ENCODE measurements around the gene DDX25. TPM values are rescaled to one million over a fixed set of nuclear protein-coding genes. Genes with fewer than 3 reads are reported as not detected.

Gene DDX25
- total and polyA plus RNA-seq, 2 of the 4 experiments (the other 2 are of a cell fraction), result under 0.01 TPM; not detected in 1

- no peak overlapping the region for H2BK120ac ChIP-seq (ENCODE audit: low read depth, low read length)
- no peaks in the 10 kb centered on the region for H3K4me1 ChIP-seq (ENCODE audit: control insufficient read depth, insufficient read depth, low read length)
- ChIA-PET POLR2A (ENCODE audit: unreplicated experiment) (no interaction called here), CTCF (interaction anchor here (0.6 kb wide), 2 partner anchors 262 to 273 kb away, joined by 4 to 5 read pairs; no protein-coding TSS in a partner anchor)
- no CpG with 5 or more reads among the region's 9 CpGs for WGBS, 2 experiments (ENCODE audit: extremely low coverage in 2 of 2, insufficient read length in 1 of 2)
- dilution Hi-C loops (cut with HindIII; ENCODE audit: low sequenced_read_pairs, unreplicated experiment), result loop anchor here (25.0 kb wide), 1 partner anchor 291 kb away; the partner anchor contains the start of genes FAM118B and RPUSD4
- no peak overlapping the region for H2BK5ac ChIP-seq (ENCODE audit: low read depth, low read length, poor library complexity, severe bottlenecking)
- H3K14ac ChIP-seq (replicated peaks; ENCODE audit: low read depth, low read length), result no peak overlapping the region
- H2BK20ac ChIP-seq (ENCODE audit: low read depth, low read length), result no peak overlapping the region
- intact Hi-C loops (cut with micrococcal nuclease), result no loop called here
- DNase-seq (no peak), ATAC-seq (ENCODE audit: low read depth) (no peak)
- no peak overlapping the region for H3K56ac ChIP-seq (ENCODE audit: extremely low read depth, insufficient read depth, low read length)
- no peak overlapping the region for H3K27ac ChIP-seq (ENCODE audit: insufficient read depth, low read length)
- no peaks in the 10 kb centered on the region for H3K9me3 ChIP-seq (ENCODE audit: control insufficient read depth, insufficient read depth, low read length)
- no peak overlapping the region for H3K4me2 ChIP-seq (ENCODE audit: low read depth, low read length)
- no peak overlapping the region for H2BK15ac ChIP-seq (ENCODE audit: low read depth, low read length)
- BruUV-seq (replicated peaks), result no TSS peak
- no peak overlapping the region for H3K23ac ChIP-seq (ENCODE audit: low read depth, low read length)
- H3K27me3 ChIP-seq (ENCODE audit: control insufficient read depth, insufficient read depth, low read length), result peaks cover 39% of the 10 kb centered on the region
- no peaks in the 10 kb centered on the region for H4K20me1 ChIP-seq (ENCODE audit: insufficient read depth, low read length)
- no peak overlapping the region for H3K9ac ChIP-seq (ENCODE audit: low read depth, low read length)
- H3K18ac ChIP-seq (ENCODE audit: low read depth, low read length), result no peak overlapping the region
- in situ Hi-C loops (cut with MboI; ENCODE audit: low sequenced_read_pairs), result no loop called here
- H3K9me1 ChIP-seq (ENCODE audit: insufficient read depth, low read length), result no peaks in the 10 kb centered on the region
- no peak overlapping the region for H2AK5ac ChIP-seq (ENCODE audit: low read depth, low read length)
- no peak overlapping the region for H3K4me3 ChIP-seq (ENCODE audit: insufficient read depth, low read depth, low read length)
- H4K5ac ChIP-seq (ENCODE audit: low read depth, low read length), result no peak overlapping the region
- H4K91ac ChIP-seq (ENCODE audit: insufficient read depth, low read depth, low read length), result no peak overlapping the region
- TF ChIP-seq MAZ (IDR thresholded peaks at IDR 0.05; ENCODE audit: borderline replicate concordance, low read depth, low read length) (no peak), FOS (IDR thresholded peaks at IDR 0.05; ENCODE audit: low read depth, low read length) (no peak), SMC3 (IDR thresholded peaks at IDR 0.05; ENCODE audit: low read depth, low read length) (no peak), USF2 (IDR thresholded peaks at IDR 0.05; ENCODE audit: low read depth, low read length) (no peak), CHD1 (IDR thresholded peaks at IDR 0.05; ENCODE audit: low read depth, low read length) (no peak), ELK1 (IDR thresholded peaks at IDR 0.05; ENCODE audit: borderline replicate concordance, low read depth, low read length) (no peak), POLR2A (IDR thresholded peaks at IDR 0.05; ENCODE audit: low read depth, low read length) (no peak), MXI1 (IDR thresholded peaks at IDR 0.05; ENCODE audit: borderline replicate concordance, low read depth, low read length) (no peak), RCOR1 (IDR thresholded peaks at IDR 0.05; ENCODE audit: insufficient replicate concordance, low read length) (no peak), CEBPB (IDR thresholded peaks at IDR 0.05; ENCODE audit: low read depth, low read length) (no peak), CTCF (conservative IDR thresholded peaks at IDR 0.05; ENCODE audit: low read depth, low read length) (no peak), RAD21 (IDR thresholded peaks at IDR 0.05; ENCODE audit: low read length) (no peak), NFE2L2 (IDR thresholded peaks at IDR 0.05; ENCODE audit: low read depth, low read length) (no peak), MAFK (IDR thresholded peaks at IDR 0.05; ENCODE audit: low read depth, low read length) (no peak), RFX5 (IDR thresholded peaks at IDR 0.05; ENCODE audit: low read depth, low read length) (no peak), BHLHE40 (IDR thresholded peaks at IDR 0.05; ENCODE audit: low read depth, low read length) (no peak)
- no peaks in the 10 kb centered on the region for H3K36me3 ChIP-seq (ENCODE audit: control insufficient read depth, insufficient read depth, low read length)
- H2AFZ ChIP-seq (replicated peaks; ENCODE audit: low read length, poor library complexity), result no peak overlapping the region
- H4K8ac ChIP-seq (ENCODE audit: low read depth in 2 of 2, low read length in 2 of 2), result no peak overlapping the region
- no peak overlapping the region for H3K4ac ChIP-seq (ENCODE audit: low read depth, low read length)
- no peaks in the 10 kb centered on the region for H3K79me1 ChIP-seq (ENCODE audit: low read depth in 1 of 2, low read length in 2 of 2)
- H2AK9ac ChIP-seq (replicated peaks; ENCODE audit: low read depth, low read length, poor library complexity), result no peak overlapping the region
Observed at GRCh38 chr11:125921042-125921441, 16.7 kb downstream of the DDX25 start.

All from IMR-90 (cell line).